DMS53 (cell line): ENCODE measurements around the gene RPL13A.

Experiments
- DNase-seq: peaks from one replicate; lab custom pipeline; 2025; lab: John Stamatoyannopoulos, UW

The RPL13A gene

DNA sequence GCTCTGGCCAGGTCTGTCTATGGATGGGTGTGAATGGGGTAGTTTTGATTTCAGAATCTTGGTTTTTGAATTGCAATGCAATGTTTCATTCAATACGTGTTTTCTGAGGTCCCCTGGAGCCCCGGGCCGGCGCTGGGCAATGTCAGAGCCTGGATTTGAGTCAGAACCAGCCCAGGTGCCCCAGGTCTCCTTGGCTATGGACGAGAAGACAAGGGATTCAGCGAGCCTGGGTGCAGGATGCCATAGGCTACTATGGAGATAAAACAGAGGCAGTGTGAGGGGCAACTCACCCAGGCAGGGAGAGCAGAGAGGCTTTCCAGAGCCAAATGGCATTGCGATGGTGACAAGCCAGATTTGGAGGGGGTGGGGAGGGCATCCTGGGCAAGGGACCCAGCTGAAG lies 1.2 kb upstream of the RPL13A start:
- DNase-seq: no peak

DNA sequence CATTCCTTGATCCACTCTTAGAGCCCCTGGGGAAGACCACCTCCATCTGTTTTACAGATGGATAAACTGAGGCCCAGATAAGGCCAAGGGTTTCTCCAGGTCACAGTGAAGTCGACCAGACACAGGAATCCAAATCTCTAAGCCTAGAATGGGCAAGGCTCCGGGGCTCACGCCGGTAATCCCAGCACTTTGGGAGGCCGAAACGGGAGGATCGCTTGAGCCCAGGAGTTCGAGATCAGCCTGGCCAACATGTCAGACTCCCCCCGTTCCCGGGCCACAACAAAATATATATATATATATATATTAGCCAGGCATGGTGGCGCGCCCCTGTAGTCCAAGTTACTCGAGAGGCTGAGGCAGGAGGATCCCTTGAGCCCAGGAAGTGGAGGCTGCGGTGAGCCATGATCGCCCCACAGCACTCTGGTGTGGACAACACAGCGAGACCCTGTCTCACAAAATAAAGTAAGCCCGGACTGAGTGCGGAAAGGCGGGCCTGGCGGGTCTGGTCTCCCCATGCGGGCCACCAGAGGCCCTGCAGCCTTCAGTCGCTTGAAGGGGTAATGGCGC lies 615 bp upstream of the RPL13A start:
- no peak for DNase-seq

DNA sequence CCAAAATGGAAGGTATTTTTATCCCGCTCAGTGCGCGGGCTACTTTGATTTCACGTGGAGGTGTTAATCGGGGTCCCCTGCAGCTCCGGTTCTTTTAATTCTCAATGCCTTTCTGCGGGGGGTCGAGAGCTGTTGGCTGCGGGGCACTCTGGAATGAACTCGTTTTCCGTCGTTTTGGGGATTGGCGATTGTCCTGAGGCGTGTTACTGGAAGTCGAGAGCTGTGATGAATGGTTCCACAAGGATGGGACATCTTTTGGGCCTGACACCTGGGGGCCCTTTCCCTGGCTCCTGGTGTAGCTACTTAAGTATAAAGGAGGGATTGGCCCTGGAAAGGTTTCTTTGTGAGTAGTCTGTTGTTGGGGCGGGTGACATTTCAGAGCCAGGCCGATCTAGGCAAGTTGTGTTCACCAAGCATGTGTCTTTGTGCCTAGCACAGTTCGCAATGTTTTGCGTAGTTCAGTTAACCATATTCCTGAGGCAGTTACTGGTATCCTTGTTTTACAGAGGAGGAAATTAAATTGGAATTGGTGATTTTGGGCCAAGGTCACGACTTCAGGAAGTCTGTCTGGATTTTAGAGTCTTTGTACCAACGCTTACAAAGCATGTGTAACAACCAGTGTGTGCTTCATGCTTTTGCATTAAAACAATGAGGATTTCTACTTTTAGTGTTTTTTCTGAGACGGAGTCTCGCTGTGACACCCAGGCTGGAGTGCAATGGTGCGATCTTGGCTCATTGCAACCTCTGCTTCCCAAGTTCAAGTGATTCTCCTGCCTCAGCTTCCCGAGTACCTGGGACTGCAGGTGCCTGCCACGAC lies 846 bp downstream of the RPL13A start:
- DNase-seq: peak; percentile 30

DNA sequence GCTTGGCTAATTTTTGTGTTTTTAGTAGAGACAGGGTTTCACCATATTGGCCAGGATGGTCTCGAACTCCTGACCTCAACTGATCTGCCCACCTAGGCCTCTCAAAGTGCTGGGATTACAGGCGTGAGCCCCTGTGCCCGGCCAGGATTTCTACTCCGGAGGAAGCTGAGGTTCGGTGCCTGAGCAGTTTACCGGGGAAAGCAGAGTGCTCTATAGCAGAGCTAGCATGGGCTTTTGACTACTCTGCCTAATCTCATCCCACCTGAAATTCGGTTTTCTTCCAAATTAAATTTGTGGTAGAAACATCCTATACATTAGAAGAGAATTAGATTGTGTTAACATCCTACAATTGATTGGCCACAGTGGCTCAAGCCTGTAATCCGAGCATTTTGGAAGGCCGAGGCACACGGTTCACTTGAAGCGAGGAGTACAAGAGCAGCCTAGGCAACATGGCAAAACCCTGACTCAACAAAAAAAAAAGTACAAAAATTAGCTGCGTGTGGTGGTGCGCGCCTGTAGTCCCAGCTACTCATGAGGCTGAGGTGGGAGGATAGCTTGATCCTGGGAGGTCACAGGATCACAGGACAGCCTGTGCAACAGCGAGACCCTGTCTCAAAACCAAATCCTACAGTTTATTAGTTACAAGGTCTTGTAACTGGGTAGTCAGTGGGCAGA lies 1.6 kb downstream of the RPL13A start:
- peak; percentile 38 for DNase-seq

DNA sequence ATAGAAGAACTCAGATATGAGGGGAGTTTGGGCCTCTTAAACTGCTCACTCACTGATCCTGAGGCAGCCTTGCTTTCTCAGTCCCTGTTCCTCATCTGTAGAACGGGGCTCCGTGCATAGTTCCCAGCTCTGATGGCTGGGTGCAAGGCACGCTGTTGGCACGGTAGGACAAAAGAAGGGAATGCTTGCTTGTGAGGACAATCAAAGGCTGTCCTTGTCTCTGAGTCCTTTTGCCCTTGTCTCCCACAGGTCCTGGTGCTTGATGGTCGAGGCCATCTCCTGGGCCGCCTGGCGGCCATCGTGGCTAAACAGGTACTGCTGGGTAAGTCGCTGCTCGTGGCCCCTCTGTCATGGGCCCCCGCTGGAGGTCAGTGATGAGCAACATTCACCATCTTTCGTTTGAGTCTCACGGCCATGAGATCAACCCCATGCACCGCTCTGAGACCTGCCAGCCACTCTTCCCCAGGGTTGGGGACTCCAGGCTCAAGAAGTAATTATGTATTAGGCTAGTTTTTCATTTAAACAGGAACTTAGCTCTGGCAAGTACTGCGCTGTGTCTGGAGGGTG lies 2.3 kb downstream of the RPL13A start:
- DNase-seq: peak; percentile 40

DNA sequence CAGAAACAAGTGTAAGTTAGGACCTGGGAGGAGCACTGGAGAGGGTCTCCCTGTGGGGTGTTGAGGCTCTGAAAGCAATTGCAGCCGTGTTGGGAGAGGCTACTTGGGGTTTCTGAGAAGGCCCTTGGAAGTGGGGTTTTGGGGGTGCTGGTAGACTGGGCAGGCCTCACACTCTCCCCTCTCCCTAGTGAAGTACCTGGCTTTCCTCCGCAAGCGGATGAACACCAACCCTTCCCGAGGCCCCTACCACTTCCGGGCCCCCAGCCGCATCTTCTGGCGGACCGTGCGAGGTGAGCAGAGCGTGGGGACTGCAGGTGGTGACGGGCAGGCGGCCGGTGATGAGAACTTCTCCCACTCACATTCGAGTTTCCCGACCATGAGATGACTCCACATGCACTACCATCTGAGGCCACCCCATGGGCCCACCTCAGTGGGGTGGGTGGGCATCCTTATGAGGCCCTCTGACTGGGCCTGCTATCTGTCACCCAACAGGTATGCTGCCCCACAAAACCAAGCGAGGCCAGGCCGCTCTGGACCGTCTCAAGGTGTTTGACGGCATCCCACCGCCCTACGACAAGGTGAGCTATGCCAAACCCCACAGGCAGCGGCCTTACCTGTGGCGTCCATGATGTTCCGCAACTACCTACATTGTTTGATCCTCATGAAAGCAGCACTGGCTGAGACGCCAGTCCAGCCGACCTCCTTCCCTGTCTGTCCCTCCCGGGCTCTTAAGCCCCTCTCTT lies 3.0 kb downstream of the RPL13A start:
- DNase-seq: no peak

DNA sequence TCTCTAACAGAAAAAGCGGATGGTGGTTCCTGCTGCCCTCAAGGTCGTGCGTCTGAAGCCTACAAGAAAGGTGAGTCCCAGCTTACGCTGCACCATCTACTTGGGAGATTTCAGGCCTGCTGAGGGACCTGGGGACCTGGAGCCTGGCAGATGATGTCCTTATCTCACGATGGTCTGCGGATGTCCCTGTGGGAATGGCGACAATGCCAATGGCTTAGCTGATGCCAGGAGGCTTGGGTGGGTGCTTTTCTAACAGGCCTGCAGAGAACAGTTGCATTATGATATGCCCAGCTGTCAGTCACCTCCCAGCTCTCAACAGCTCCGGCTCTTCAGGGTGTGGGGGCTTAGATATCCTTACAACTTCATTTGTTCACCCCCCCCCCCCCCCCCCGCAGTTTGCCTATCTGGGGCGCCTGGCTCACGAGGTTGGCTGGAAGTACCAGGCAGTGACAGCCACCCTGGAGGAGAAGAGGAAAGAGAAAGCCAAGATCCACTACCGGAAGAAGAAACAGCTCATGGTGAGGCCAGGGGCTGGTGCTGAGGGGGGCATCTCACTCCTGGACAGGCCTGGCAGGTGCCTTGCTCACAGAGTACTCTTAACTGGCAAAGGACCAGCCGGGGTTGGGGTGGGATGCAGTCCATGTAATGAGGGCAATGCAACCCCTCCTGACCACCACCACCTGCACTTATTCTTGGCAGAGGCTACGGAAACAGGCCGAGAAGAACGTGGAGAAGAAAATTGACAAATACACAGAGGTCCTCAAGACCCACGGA lies 3.8 kb downstream of the RPL13A start:
- peak; percentile 19 for DNase-seq

DNA sequence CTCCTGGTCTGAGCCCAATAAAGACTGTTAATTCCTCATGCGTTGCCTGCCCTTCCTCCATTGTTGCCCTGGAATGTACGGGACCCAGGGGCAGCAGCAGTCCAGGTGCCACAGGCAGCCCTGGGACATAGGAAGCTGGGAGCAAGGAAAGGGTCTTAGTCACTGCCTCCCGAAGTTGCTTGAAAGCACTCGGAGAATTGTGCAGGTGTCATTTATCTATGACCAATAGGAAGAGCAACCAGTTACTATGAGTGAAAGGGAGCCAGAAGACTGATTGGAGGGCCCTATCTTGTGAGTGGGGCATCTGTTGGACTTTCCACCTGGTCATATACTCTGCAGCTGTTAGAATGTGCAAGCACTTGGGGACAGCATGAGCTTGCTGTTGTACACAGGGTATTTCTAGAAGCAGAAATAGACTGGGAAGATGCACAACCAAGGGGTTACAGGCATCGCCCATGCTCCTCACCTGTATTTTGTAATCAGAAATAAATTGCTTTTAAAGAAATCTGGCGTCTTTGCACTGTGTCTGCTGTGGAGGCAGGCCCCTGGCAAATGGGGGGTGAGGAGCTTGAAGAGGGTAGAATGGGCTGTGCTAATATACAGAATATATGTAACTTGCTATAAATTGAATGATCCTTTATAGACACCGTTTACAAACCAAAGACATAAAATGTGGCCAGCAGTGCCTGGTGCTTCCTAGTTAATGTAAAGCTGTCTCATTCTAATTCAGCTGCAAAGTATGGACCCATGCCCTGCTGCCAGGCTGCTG lies 4.6 kb downstream of the RPL13A start:
- DNase-seq: peak; percentile 62

DNA sequence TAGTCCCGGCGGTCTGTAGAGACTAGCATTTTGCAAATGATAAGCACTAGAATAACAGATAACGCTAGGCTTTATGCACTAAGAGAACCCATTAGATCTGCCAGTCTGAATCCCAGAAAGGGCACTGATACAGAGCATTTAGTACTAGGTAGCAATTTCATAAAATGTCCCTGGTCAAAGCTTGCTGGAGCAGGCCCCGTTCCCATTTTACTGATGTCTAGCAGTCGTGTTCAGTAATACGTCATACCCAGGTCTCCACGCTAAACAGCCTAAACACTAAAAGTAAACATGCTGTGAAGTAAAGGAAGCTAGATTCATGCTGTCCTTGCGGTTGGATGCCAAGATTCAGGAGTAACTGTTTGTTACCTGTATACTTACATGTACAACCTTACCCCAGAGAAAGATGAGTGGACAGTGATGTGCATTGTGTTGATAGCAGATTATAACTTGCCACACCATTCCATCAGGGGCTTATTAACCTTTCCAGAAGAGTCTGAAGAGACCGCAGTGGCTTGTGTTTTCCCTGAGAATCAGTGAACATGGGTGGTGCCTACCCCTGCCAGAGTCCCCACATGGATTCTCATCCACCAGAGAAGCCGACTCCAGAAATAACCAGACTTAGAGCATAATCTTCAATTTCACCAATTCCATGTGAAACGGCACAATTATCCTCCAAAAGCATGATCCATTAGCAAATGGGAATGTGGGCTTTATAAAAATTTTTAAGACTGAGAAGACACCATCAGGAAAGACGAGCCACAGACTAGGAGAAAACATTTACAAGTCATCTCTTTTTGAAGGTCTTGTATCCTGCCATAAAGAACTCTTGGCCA lies 5.4 kb downstream of the RPL13A start:
- peak; percentile 83 for DNase-seq

DNA sequence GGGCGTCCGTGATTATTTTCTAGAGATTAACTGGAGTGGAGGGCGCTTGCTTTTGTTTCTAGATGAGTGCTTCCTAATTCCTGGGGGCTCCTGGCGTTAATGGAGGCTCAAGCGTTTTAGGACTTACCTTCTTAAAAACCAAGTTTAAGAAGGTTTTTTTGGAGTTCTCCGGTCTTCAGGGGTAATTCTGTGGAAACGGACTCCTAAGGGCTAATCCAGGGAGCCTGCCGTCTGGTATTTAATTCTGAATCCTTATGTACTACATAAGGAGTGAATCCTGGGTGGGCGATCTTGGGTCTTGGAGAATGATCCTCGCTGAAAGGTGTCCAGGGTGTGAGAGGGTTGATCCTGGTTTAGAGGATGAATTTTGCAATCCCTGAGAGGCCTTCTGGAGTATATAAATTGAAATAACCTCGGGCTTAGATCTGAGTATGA lies 9.2 kb downstream of the RPL13A start:
- DNase-seq: no peak

DNA sequence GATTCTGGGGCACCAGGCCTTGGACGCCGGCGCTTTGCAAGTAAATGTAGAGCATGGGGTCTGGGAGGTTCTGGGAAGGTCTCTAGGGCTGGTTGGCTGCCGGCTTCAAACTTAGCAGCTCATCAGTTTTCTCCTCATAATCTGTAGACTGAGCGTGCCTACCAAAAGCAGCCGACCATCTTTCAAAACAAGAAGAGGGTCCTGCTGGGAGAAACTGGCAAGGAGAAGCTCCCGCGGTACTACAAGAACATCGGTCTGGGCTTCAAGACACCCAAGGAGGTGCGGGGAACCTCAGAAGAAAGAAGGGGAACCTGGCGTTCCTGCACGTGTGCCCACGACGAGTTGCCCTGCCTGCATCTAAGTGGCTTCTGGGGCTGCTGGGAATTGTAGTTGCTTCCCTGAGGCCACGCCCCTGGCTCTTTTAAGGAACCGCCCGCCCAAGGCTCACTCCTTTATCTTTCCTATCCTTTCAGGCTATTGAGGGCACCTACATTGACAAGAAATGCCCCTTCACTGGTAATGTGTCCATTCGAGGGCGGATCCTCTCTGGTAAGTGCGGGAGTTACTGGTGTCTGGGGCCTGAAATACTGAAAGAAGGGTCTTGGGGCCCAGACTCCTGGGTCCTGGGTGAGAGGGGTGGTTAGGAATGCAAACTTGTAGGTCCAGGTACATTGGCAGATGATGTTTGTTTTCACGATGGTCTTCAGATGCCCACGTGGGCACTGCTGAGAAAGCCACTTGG lies 9.8 kb downstream of the RPL13A start:
- DNase-seq: peak; percentile 71

DNA sequence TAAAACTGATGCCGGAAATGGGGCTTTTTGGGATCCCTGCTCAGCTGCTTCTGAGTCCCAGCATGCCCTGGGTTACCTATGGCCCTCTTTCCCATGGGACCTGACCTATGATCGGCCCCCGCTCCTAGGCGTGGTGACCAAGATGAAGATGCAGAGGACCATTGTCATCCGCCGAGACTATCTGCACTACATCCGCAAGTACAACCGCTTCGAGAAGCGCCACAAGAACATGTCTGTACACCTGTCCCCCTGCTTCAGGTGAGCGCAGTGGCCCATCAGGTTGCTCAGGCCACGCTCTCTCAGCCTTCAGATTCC lies 10.3 kb downstream of the RPL13A start:
- no peak for DNase-seq

DNA sequence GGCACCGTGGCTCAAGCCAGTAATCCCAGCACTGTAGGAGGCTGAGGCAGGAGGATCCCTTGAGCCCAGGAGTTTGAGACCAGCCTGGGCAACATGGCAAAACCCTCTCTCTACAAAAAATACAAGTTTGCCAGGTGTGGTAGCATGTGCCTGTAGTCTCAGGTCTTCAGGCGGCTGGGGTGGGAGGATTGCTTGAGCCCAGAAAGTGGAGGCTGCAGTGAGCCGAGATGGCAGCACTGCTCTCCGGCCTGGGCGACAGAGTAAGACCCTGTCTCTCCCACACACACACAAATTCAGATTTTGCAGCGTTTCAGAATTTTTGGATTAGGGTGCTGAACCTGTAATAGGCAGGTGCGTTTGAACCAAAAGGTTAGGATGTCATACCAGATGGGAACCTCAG lies 11.1 kb downstream of the RPL13A start:
- no peak for DNase-seq

DNA sequence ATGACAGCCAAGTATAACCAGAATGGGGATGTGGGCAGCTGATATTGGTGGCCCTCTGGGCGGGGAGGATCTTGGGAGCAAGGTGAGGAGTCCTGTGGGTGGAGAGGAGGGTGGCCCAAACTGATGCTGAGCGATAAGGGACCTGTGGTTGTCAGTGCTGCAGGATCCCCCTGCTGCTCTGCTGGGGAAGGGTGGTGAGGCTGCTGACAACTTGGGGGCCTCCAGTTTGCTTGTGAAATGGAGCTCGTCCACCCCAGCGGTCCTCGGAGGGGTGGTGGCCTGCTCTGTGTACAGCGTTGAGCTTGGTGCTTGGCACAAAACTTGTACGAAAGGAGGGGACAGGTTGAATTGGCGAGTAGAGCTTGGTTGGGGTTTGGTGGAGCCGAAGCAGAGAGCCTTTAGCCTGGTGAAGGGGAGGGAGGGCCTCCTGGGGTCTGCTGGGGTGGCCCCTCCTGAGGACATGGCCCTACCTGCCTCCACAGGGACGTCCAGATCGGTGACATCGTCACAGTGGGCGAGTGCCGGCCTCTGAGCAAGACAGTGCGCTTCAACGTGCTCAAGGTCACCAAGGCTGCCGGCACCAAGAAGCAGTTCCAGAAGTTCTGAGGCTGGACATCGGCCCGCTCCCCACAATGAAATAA lies 11.7 kb downstream of the RPL13A start:
- no peak for DNase-seq

DNA sequence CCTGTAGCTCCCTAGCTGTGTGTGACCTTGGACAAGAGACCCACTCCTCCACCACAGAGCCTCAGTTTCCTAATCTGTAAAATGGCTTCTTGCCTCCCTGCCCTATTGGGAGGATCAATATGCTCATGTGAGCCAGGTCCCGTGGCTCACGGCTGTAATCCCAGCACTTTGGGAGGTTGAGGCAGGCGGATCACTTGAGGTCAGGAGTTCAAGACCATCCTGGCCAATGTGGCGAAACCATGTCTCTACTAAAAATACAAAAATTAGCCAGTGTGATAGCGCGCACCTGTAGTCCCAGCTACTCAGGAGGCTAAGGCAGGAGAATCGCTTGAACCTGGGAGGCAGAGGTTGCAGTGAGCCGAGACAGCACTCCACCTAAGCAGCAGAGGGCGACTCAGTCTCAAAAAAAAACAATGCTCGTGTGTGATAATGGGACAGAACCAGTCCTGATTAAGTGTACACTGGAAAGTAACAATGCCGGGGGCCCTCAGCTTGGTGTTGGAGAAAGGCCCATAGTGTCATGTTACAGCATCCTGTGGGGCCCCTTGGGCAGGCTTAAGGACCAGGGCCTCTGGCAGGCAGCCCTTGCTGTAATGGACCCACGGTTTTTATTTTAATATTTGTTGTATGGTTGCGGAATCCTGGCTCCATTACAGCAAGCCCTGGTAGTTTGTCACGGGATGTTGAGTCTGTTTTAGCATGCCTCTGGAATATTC lies 15.6 kb downstream of the RPL13A start:
- peak; percentile 81 for DNase-seq

DNA sequence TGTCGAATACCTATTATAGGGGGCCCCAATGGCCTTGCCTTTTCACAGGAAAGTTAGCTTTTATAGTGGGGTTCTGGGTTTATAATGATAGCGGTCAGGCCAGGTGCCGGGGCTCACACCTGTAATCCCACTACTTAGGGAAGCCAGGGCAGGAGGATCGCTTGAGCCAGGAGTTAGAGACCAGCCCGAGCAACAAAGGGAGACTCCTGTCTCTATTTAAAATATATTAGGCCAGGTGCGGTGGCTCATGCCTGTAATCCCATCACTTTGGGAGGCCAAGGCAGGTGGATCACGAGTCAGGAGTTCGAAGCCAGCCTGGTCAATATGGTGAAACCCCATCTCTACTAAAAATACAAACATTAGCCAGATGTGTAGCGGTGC lies 16.2 kb downstream of the RPL13A start:
- DNase-seq: no peak

DNA sequence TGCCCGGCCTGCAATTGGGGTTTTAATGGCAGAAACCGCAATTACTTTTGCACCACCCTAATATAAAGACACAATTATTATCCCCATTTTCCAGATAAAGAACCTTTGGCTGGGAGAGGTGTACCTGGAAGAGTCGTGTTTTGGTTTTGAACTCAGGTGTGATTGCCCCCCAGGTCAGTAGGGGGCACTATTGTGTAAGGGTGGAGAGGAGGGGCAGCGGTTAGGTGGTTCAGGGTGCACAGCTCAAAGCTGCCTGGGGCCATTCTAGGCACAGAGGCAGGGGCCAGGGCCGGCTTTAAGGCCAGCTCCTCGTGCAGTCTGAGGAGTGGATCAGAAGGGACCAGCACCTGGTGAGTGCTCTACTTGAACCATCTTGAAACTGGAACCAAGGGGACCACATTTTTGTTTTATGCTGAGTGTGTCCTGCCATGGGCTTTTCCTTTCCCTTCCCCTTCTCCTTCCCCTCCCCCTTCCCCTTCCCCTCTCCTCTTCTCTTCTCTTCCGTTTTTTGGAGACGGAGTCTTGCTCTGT lies 19.2 kb downstream of the RPL13A start:
- DNase-seq: peak; percentile 80
